Pancreas (tissue), 10 donors: Measurements from ENCODE around the gene DPY30. TPM values are rescaled to one million over a fixed set of nuclear protein-coding genes. Genes with fewer than 3 reads are reported as not detected.
A peak's percentile ranks its signal among the peaks of the same experiment; 100 is the strongest.
"Not testable (repeated sequence)": the region's sequence is repeated elsewhere in the genome, so short reads cannot be mapped to it uniquely, and the experiment has no call there.

Experiments used
- ATAC-seq, 4 donors: fragments of 200-7000 bp; cut with Tn5 transposase; one replicate each; pipeline versions ENCODE4 v1.8.0 to v1.9.1; 2020; ENCODE audit warnings: mild to moderate bottlenecking in 4 of 4, moderate library complexity in 4 of 4
- DNase-seq, 6 donors: peaks; one replicate each; pipeline ENCODE4 v3.0.0-alpha.2; 2020
- FAIRE-seq: peaks from 2 replicates; lab custom pipeline; 2012; peaks lifted over from hg19 to GRCh38; lab: Jason Lieb, UNC
- H3K27ac ChIP-seq, 4 donors: fragments of 200-600 bp; sonication (generic); 1 replicate in 3 of 4; 2 replicates in 1 of 4; pipeline versions ENCODE4 v1.5.0 to v1.8.0; 2020
- H3K27me3 ChIP-seq, 4 donors: fragments of 200-600 bp; one replicate each; pipeline ENCODE4 v1.8.0; 2021
- H3K36me3 ChIP-seq, 3 donors: fragments of 200-600 bp; sonication (generic) in 1 of 3; one replicate each; pipeline versions ENCODE4 v1.5.0 to v1.8.0; 2020 to 2021
- H3K4me1 ChIP-seq, 3 donors: fragments of 200-600 bp; one replicate each; pipeline ENCODE4 v1.8.0; 2021
- H3K4me3 ChIP-seq, 4 donors: fragments of 200-600 bp; sonication (generic) in 2 of 4; one replicate each; pipeline versions ENCODE4 v1.5.0 to v1.8.0; 2020 to 2021
- H3K9me3 ChIP-seq, 4 donors: fragments of 200-600 bp; one replicate each; pipeline ENCODE4 v1.8.0; 2021
- CTCF ChIP-seq, 4 donors: fragments of 200-600 bp; sonication (generic) in 3 of 4; IDR thresholded peaks; one replicate each; pipeline versions ENCODE4 v1.5.0 to v1.8.0; 2021; ENCODE audit warnings: antibody characterized with exemption in 4 of 4
- WGBS, 2 donors: extraction: QIAGEN DNeasy Blood & Tissue Kit; methylation state at CpG; one replicate each; pipeline ENCODE4 v1.1.7; 2013; 5-methylcytosine and 5-hydroxymethylcytosine counted together
- intact Hi-C, 3 donors: fragments of 100-400 bp; cut with DNase I; formaldehyde crosslinking; loops; one replicate each; pipeline versions ENCODE4 v1.11.1 to v1.14.2; 2022
- polyA plus RNA-seq, 2 donors: library from polyadenylated mRNA; stranded (reverse); fragments of 200-250 nt; gene quantifications; one replicate each; pipeline ENCODE4 v1.2.3, GENCODE V29; 2013
- total RNA-seq, 6 donors: library from RNA; stranded (reverse); fragmentation: NEBNext Ultra II Directional in 4 of 6; extraction: Animal tissue kit (Norgen Biotek cat#: 25700) in 4 of 6; gene quantifications; one replicate each; pipeline versions ENCODE4 v1.2.1 to v1.2.4, GENCODE V29; 2021 to 2023
- donor health status: healthy with polysubstance abuse.
- donor health status: DM: no; HTN: no; CAD: no; lungs with moderate emphysema.
- donor health status: DM: no; HTN: no; CAD: no.
- donor health status: control.
- donor health status: control.
- donor health status: Bipolar disorder and iron deficiency.
- donor health status: DM: yes; HTN: yes; CAD: no.
- donor health status: DM: no; HTN: no; CAD: no.
- donor health status: DM: no; HTN: no; CAD: no.
- donor health status: DM: yes; HTN: yes; CAD: no.

Gene DPY30
- total and polyA plus RNA-seq, 8 donors, result 17.6 to 58.7 (median 24.5) TPM

GRCh38 chr2:32012872-32013271, 26.7 kb downstream of the DPY30 start:
- DNase-seq (no peak), ATAC-seq (no peak), FAIRE-seq (no peak)
- intact Hi-C loops, result no loop called here
- Histone ChIP-seq H3K27me3 (no peaks in the 10 kb centered on the region), H3K27ac (no peak overlapping the region), H3K4me3 (no peak overlapping the region), H3K4me1 (peaks cover 4 to 10% (median 5%) of the 10 kb centered on the region in 3 donors), H3K36me3 (no peaks in the 10 kb centered on the region), H3K9me3 (no peaks in the 10 kb centered on the region)
- 85 to 88% methylated on average over 1 of the region's 1 CpG for WGBS, 2 donors
- no peak for TF ChIP-seq CTCF (IDR thresholded peaks at IDR 0.05)

DNA sequence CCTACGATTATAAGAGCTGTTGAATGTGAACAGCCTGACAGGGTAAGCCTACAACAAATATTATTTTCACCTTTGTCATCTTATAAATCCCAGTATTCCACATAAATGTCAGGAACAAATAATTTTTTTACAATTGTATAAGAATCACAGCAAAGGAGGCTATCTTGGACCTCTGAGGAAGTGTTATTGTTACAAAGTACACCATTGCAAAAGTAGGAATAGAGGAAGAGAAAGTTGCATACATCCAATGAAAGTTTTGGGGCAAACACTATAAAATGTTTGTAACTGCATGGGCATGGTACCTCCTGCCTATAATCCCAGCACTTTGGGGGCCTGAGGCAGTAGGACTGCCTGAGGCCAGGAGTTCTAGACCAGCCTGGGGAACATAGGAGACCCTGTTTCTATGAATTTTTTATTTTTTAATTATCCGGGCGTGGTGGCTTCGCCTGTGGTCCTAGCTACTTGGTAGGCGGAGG, 28.1 kb downstream of the DPY30 start:
- intact Hi-C loops, result no loop called here
- WGBS, 2 donors, result 72 to 73% methylated on average over 5 of the region's 5 CpGs
- TF ChIP-seq CTCF (IDR thresholded peaks at IDR 0.05), result no peak
- Histone ChIP-seq H3K4me3 (peak overlapping the region in 3 of 4 donors; percentile 40 to 86 (median 70)), H3K27me3 (no peaks in the 10 kb centered on the region), H3K36me3 (no peaks in the 10 kb centered on the region), H3K27ac (peak overlapping the region; percentile 62 to 86 (median 70)), H3K4me1 (peaks cover 9 to 24% (median 17%) of the 10 kb centered on the region in 3 donors), H3K9me3 (no peaks in the 10 kb centered on the region)
- no peak for ATAC-seq
- no peak for FAIRE-seq
- DNase-seq, result no peak

DNA sequence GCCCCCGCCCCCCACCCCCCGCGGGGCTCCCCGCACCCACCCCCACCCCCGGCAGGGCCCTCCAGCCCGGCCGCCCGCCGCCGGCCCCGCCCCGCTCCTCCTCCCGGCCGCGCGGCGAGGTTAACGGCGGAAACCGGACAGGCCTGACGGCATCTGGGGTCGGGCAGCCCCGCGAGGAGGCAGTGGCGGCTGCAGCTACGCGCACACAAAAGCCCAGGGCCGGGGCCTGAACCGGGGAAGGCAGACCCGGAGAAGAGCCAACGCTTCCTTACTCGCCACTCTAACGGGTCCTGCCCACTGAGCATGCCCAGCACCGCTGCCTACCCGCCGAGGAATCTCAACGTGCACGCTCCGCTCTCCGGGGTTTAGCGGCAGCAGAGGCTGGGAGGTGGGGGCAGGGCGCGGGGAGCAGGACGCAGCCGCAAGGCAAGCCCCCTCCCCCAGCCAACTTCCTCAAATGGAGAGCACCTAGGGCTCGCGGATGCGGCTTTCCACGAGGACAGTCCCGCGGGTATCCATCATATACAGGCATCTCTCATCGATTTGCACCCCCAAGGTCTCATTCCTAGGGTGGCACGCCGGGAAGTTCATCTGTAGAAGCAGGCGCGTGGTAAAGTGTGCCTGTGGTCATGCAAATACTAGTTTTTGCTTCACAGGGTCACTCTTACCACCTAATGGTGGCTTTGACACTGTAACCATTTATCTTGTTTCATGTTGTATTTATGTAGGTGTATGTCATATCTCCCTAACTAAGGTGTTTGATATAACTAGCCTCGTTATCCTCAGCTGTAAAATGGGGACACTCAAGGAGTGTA, 28.7 kb downstream of the DPY30 start, which contains the start of gene MEMO1:
Gene MEMO1, minus strand, starts transcription at position 339 of the 815 bp plus-strand sequence. CDS start 761 bp downstream, outside the sequence.
- H3K27ac ChIP-seq, result peak within 1 kb of the TSS; percentile 63 to 86 (median 73)
- DNase-seq, result peak; percentile 92 to 97 (median 93)
- H3K36me3 ChIP-seq, result no peaks in the 10 kb centered on the region
- H3K4me1 ChIP-seq, result peaks cover 9 to 29% (median 21%) of the 10 kb centered on the region in 3 donors
- ATAC-seq, result peak; percentile 86 to 94 (median 88)
- peak within 1 kb of the TSS; percentile 66 to 86 (median 70) for H3K4me3 ChIP-seq
- no peaks in the 10 kb centered on the region for H3K27me3 ChIP-seq
- TF ChIP-seq CTCF (IDR thresholded peaks at IDR 0.05), result no peak
- no peak for FAIRE-seq
- 0 to 1% methylated on average over 47 to 57 of the region's 57 CpGs for WGBS, 2 donors
- intact Hi-C loops, result no loop called here
- H3K9me3 ChIP-seq, result no peaks in the 10 kb centered on the region

- ATAC-seq, result peak; percentile 59 to 76 (median 74)
Observed at GRCh38 chr2:32010280-32010669, 29.3 kb downstream of the DPY30 start.

DNA sequence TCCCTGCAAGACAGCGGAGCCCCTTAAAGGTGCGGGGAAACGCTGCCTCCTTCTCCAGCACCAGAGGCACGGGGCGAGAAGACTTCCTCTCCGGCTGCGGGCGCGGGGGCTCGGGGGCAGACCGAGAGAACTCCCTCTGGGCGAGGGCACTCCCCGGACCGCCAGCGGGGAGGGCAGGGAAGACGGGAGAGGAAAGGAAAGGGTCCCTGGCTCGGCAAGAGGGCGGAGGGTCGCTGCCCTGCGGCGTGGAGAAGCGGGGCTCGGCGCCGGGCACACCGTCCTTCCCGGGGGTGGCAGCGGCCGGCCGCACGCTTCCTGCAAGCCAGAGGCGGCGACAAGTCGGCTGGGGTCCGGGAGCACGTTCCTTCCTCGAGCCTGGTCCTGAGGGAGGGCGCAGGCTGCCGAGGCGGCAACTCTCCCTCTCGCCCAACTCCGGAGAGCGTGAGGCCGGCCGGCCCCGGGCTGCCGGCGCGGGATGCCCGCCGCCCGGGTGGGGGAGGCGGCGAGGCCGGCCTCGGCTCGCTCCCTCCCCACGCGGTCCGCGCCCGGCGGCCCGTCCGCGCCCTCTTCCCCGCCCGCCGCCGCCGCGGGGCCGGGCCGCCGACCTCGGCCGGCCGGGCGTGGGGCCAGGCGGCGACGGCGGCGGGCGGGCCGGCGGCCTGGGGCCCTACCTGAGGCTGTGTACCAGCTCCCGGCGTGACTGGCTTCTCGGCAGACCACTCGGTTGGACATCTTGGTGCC, 29.9 kb downstream of the DPY30 start:
- no peak for TF ChIP-seq CTCF (IDR thresholded peaks at IDR 0.05)
- H3K4me3 ChIP-seq, result peak overlapping the region; percentile 66 to 86 (median 70)
- DNase-seq (peak; percentile 29 to 87 (median 52)), ATAC-seq (peak; percentile 2 to 36 (median 16)), FAIRE-seq (no peak)
- WGBS, 2 donors, result 0 to 2% methylated on average over 16 to 91 of the region's 91 CpGs
- H3K36me3 ChIP-seq, result no peaks in the 10 kb centered on the region
- H3K4me1 ChIP-seq, result peaks cover 9 to 32% (median 21%) of the 10 kb centered on the region in 3 donors
- H3K9me3 ChIP-seq, result no peaks in the 10 kb centered on the region
- no peaks in the 10 kb centered on the region for H3K27me3 ChIP-seq
- intact Hi-C loops, result no loop called here
- peak overlapping the region; percentile 68 to 86 (median 76) for H3K27ac ChIP-seq

More at GRCh38 chr2:32010280-32010669, 29.3 kb downstream of the DPY30 start:
- H3K36me3 ChIP-seq, FAIRE-seq, intact Hi-C loops, H3K9me3 ChIP-seq, H3K27me3 ChIP-seq: not testable (repeated sequence)
- 1% methylated on average over 15 to 28 of the region's 43 CpGs for WGBS, 2 donors
- Histone ChIP-seq H3K4me3 (peak overlapping the region; percentile 40 to 86 (median 56)), H3K4me1 (peaks cover 9 to 32% (median 21%) of the 10 kb centered on the region in 3 donors), H3K27ac (peak overlapping the region; percentile 62 to 86 (median 70))
- peak in 4 of 6 donors; percentile 48 to 79 (median 66) for DNase-seq
